ENCODE data around the gene FIBCD1.

Gene FIBCD1

DNA sequence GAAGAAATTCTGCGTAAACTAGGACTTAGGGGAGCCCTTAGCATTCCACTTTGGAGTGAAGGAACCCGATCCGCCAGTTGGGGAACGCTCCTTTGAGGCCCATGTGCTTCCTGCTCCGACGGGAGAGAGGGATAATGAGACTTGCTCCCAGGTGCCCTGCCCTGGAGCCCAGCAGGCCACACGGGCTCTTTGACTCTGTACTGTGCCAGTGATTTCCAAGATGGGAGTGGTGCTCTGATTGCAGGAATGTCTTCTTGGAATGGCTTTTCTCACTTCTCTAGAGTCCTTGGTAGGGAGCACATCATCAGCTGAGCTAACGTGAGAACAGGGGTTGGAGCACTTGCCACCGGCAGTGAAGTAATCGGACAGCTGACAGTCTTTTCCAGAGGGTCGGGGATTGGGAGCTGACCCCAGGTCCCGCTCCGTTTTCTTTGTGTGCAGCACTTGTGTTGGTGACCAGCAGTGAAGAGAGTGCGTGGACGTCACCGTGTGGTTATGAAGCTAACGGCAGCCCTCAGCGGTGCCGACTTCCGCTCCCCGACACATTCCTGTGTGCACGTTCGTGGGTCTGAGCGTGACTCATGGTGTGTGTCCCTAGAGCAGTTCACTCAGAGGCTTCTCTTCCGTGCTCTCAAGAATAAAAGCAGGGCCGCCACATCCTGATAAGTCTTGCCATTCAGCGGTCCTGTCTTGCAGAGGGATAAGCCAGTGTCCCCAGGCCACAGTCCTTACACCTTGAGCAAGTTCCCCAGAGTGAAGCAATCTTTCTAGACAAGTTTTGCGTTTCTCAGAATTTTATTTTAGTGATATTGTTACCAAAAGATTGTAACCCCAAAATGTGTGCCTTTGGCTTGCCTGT, 78.4 kb downstream of the FIBCD1 start:
- DNase-seq (ENCODE audit: low read depth in 1 of 2, low spot score in 1 of 2), result no peak
- no peaks in the 10 kb centered on the region for H3K27me3 ChIP-seq (ENCODE audit: insufficient read depth, poor library complexity, severe bottlenecking)
- H3K4me3 ChIP-seq (replicated peaks; ENCODE audit: insufficient read depth, low read length), result no peak overlapping the region
- no peak for TF ChIP-seq SPI1 (IDR thresholded peaks at IDR 0.05; ENCODE audit: borderline replicate concordance, low read depth)
- no peak for TF ChIP-seq POLR2AphosphoS5 (IDR thresholded peaks at IDR 0.05; ENCODE audit: low read depth)
- no peak for TF ChIP-seq GABPA (IDR thresholded peaks at IDR 0.05; ENCODE audit: low read depth)
- TF ChIP-seq, protein P1, sequence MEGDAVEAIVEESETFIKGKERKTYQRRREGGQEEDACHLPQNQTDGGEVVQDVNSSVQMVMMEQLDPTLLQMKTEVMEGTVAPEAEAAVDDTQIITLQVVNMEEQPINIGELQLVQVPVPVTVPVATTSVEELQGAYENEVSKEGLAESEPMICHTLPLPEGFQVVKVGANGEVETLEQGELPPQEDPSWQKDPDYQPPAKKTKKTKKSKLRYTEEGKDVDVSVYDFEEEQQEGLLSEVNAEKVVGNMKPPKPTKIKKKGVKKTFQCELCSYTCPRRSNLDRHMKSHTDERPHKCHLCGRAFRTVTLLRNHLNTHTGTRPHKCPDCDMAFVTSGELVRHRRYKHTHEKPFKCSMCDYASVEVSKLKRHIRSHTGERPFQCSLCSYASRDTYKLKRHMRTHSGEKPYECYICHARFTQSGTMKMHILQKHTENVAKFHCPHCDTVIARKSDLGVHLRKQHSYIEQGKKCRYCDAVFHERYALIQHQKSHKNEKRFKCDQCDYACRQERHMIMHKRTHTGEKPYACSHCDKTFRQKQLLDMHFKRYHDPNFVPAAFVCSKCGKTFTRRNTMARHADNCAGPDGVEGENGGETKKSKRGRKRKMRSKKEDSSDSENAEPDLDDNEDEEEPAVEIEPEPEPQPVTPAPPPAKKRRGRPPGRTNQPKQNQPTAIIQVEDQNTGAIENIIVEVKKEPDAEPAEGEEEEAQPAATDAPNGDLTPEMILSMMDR (IDR thresholded peaks at IDR 0.05; ENCODE audit: insufficient read depth, low read length), result no peak
- TF ChIP-seq, protein P2, sequence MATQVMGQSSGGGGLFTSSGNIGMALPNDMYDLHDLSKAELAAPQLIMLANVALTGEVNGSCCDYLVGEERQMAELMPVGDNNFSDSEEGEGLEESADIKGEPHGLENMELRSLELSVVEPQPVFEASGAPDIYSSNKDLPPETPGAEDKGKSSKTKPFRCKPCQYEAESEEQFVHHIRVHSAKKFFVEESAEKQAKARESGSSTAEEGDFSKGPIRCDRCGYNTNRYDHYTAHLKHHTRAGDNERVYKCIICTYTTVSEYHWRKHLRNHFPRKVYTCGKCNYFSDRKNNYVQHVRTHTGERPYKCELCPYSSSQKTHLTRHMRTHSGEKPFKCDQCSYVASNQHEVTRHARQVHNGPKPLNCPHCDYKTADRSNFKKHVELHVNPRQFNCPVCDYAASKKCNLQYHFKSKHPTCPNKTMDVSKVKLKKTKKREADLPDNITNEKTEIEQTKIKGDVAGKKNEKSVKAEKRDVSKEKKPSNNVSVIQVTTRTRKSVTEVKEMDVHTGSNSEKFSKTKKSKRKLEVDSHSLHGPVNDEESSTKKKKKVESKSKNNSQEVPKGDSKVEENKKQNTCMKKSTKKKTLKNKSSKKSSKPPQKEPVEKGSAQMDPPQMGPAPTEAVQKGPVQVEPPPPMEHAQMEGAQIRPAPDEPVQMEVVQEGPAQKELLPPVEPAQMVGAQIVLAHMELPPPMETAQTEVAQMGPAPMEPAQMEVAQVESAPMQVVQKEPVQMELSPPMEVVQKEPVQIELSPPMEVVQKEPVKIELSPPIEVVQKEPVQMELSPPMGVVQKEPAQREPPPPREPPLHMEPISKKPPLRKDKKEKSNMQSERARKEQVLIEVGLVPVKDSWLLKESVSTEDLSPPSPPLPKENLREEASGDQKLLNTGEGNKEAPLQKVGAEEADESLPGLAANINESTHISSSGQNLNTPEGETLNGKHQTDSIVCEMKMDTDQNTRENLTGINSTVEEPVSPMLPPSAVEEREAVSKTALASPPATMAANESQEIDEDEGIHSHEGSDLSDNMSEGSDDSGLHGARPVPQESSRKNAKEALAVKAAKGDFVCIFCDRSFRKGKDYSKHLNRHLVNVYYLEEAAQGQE (IDR thresholded peaks at IDR 0.05; ENCODE audit: insufficient replicate concordance, low read depth), result no peak
- H3K27ac ChIP-seq (replicated peaks), result no peak overlapping the region

DNA sequence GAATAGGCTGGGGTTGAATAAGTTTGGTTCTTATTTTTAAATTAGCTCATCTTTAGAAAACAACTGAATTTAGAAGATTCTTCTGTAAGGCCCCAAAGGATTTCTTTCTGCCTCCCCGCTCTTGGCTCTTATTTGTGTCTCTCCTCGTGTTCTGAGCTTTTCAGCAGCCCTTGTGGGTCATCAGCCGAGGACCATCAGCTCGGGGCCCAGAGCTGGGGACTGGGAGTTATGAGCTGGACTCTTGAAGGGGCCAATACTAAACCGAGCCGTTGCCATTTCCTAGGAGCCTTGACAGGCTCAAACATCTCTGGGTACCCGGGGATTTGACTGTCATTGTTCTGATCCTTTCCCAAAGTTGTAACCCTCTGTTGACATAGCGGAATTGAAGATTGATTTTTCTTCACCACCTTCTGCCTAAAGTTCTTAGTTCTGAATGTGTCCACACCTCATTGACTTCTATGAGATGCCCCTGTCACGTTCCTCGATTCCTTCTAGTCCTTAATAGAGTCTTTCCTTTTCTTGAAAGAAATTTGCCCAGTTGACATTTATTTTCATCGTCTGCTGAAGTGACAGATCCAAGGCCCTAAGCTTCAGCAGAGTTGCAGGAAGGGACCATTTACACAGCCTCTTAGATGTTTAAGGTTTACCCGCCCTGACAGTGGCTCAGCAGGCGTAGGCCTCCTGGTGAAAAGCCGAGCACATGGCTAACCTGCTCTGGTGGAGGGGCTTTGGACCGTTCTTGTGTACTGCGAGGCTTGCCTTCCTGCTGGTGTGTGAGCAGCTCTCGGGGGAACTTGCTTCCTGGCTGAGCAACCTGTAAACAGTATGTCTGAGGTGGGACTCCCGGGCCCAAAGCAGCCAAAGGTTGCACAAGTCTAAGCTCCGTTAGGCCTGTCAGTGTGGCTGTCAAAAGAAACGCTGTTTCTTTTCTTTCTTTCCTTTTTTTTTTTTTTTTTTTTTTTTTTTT, 80.0 kb downstream of the FIBCD1 start:
- no peak overlapping the region for H3K4me3 ChIP-seq (replicated peaks; ENCODE audit: insufficient read depth, low read length)
- DNase-seq (ENCODE audit: low read depth in 1 of 2, low spot score in 1 of 2), result no peak
- H3K27ac ChIP-seq (replicated peaks), result no peak overlapping the region
- TF ChIP-seq SPI1 (IDR thresholded peaks at IDR 0.05; ENCODE audit: borderline replicate concordance, low read depth) (no peak), GABPA (IDR thresholded peaks at IDR 0.05; ENCODE audit: low read depth) (no peak), POLR2AphosphoS5 (IDR thresholded peaks at IDR 0.05; ENCODE audit: low read depth) (no peak)
- TF ChIP-seq, protein P1 (IDR thresholded peaks at IDR 0.05; ENCODE audit: insufficient read depth, low read length), result no peak
- TF ChIP-seq, protein P2 (IDR thresholded peaks at IDR 0.05; ENCODE audit: insufficient replicate concordance, low read depth), result no peak
- H3K27me3 ChIP-seq (ENCODE audit: insufficient read depth, poor library complexity, severe bottlenecking), result no peaks in the 10 kb centered on the region

DNA sequence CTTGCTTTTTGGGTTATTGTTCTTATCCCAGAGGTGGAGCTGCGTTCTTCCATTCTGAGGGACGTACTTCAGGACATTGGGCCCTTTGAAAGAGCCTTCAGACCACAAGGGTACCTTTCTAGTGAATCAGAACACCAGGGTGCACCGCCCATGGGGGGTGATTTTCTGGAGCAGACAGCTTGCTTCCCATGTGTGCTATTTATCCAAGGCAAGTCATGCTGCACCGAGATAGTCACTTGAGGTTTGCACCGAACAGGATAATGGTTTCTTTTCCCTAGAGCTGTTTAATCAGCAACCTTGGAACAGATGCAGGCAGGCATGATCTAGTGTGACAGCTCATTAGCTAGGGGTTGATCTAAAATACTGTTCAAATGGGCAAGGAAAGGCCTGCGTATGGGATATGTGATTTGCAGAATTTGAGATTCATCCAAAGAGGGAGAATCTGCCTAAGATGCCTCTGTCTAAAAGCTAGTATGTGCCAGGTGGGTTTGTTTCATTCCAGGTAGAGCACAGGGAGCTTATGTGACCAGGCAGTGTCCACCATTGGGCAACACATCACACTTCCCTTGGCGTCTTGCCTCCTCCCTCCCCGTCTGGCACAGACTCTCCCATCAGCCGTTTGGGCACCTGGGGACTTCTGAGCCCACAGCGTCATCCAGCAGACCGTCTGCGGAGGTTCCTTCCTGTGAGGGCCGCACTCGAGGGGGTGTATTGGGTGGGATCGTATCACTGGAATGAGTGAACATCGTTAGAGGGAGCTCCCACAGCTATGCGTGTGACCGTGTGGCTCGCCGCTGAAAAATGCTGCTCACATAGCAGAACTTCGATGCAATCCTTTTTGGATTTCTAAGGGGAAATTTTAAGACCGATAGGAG, 80.9 kb downstream of the FIBCD1 start:
- TF ChIP-seq, protein P2 (IDR thresholded peaks at IDR 0.05; ENCODE audit: insufficient replicate concordance, low read depth), result no peak
- TF ChIP-seq GABPA (IDR thresholded peaks at IDR 0.05; ENCODE audit: low read depth), result no peak
- TF ChIP-seq, protein P1 (IDR thresholded peaks at IDR 0.05; ENCODE audit: insufficient read depth, low read length), result no peak
- TF ChIP-seq SPI1 (IDR thresholded peaks at IDR 0.05; ENCODE audit: borderline replicate concordance, low read depth), result no peak
- TF ChIP-seq POLR2AphosphoS5 (IDR thresholded peaks at IDR 0.05; ENCODE audit: low read depth), result no peak
- Histone ChIP-seq H3K27ac (replicated peaks) (no peak overlapping the region), H3K4me3 (replicated peaks; ENCODE audit: insufficient read depth, low read length) (no peak overlapping the region), H3K27me3 (ENCODE audit: insufficient read depth, poor library complexity, severe bottlenecking) (no peaks in the 10 kb centered on the region)
- DNase-seq (ENCODE audit: low read depth in 1 of 2, low spot score in 1 of 2), result no peak
